ENCODE measurements around the gene NFKBIE. TPM values are rescaled to one million over a fixed set of nuclear protein-coding genes. Genes with fewer than 3 reads are reported as not detected.
A peak's percentile ranks its signal among the peaks of the same experiment; 100 is the strongest.

The NFKBIE gene
- total and polyA plus RNA-seq, 2 of the 13 experiments (the other 11 are each of a cell fraction or from before 2014, with no cell fraction given): 6.7 to 14.5 TPM

GRCh38 chr6:44221291-44221960 is 43.9 kb downstream of the NFKBIE start:
- DNase-seq (ENCODE audit: low spot score) (peak; percentile 85), ATAC-seq (peak; percentile 70), FAIRE-seq (peak; percentile 86)
- intact Hi-C loops (cut with micrococcal nuclease; ENCODE audit: unreplicated experiment): loop anchor here (1.0 kb wide), 2 partner anchors 13 to 49 kb away; no protein-coding TSS in a partner anchor
- H3K4me1 ChIP-seq (ENCODE audit: insufficient read depth, low read length): peaks cover 87% of the 10 kb centered on the region
- H2AFZ ChIP-seq (ENCODE audit: low read length): no peak overlapping the region
- ChIA-PET POLR2A (interaction anchor here (0.6 to 4.4 kb wide), 7 partner anchors 9 to 98 kb away, joined by 3 to 61 read pairs (median 4); partner anchors contain the start of genes AARS2, HSP90AB1 and SLC35B2), CTCF (ENCODE audit: low intra/inter-chr PET ratio, low total read pairs) (interaction anchor here (0.6 to 3.2 kb wide), 4 partner anchors 13 to 36 kb away, joined by 3 to 18 read pairs (median 4); no protein-coding TSS in a partner anchor)
- peak overlapping the region; percentile 52 for H3K9ac ChIP-seq (ENCODE audit: insufficient read depth, low read depth, low read length)
- H3K27ac ChIP-seq (ENCODE audit: extremely low read length, insufficient read depth, low read length): no peak overlapping the region
- H4K20me1 ChIP-seq (ENCODE audit: insufficient read depth, low read length): no peaks in the 10 kb centered on the region
- H3K27me3 ChIP-seq (ENCODE audit: control insufficient read depth in 1 of 2, insufficient read depth in 2 of 2, low read length in 2 of 2): peaks cover 1 to 9% of the 10 kb centered on the region in 2 experiments; a peak in 3 of 5 replicates
- in situ Hi-C loops (cut with HindIII; ENCODE audit: extremely low pct_ligation_motif_present, low pct_unique_long_range_greater_than_20kb): loop anchor here (5.0 kb wide), 1 partner anchor 49 kb away; no protein-coding TSS in a partner anchor
- no TSS peak for BruUV-seq (replicated peaks)
- H3K4me3 ChIP-seq (replicated peaks in 1 of 3; ENCODE audit: insufficient read depth in 1 of 3, low read depth in 2 of 3, low read length in 3 of 3): peak overlapping the region in 1 of 3 experiments; percentile 36; a peak in 1 of 6 replicates
- H3K79me2 ChIP-seq (ENCODE audit: insufficient read depth, low read length): peaks cover 17% of the 10 kb centered on the region
- no peaks in the 10 kb centered on the region for H3K36me3 ChIP-seq (replicated peaks in 1 of 2; ENCODE audit: control insufficient read depth in 1 of 2, insufficient read depth in 2 of 2, low read length in 2 of 2)
- H3K9me3 ChIP-seq (ENCODE audit: low read length): no peaks in the 10 kb centered on the region
- 0% methylated on average over 4 of the region's 4 CpGs for WGBS (ENCODE audit: low lambda C conversion rate)
- H3K4me2 ChIP-seq (ENCODE audit: low read depth, low read length): peak overlapping the region; percentile 66
- TF ChIP-seq, protein P1, sequence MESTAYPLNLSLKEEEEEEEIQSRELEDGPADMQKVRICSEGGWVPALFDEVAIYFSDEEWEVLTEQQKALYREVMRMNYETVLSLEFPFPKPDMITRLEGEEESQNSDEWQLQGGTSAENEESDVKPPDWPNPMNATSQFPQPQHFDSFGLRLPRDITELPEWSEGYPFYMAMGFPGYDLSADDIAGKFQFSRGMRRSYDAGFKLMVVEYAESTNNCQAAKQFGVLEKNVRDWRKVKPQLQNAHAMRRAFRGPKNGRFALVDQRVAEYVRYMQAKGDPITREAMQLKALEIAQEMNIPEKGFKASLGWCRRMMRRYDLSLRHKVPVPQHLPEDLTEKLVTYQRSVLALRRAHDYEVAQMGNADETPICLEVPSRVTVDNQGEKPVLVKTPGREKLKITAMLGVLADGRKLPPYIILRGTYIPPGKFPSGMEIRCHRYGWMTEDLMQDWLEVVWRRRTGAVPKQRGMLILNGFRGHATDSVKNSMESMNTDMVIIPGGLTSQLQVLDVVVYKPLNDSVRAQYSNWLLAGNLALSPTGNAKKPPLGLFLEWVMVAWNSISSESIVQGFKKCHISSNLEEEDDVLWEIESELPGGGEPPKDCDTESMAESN (CRISPR knock-in tag; conservative IDR thresholded peaks at IDR 0.05): peak; percentile 52; the same call in 1 of the 2 replicates
- TF ChIP-seq, protein P2, sequence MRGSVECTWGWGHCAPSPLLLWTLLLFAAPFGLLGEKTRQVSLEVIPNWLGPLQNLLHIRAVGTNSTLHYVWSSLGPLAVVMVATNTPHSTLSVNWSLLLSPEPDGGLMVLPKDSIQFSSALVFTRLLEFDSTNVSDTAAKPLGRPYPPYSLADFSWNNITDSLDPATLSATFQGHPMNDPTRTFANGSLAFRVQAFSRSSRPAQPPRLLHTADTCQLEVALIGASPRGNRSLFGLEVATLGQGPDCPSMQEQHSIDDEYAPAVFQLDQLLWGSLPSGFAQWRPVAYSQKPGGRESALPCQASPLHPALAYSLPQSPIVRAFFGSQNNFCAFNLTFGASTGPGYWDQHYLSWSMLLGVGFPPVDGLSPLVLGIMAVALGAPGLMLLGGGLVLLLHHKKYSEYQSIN (CRISPR knock-in tag; IDR thresholded peaks at IDR 0.05; ENCODE audit: borderline replicate concordance): no peak
- TF ChIP-seq ZNF75D (CRISPR knock-in tag; IDR thresholded peaks at IDR 0.05; ENCODE audit: borderline replicate concordance): no peak
- TF ChIP-seq ESRRA (CRISPR knock-in tag; IDR thresholded peaks at IDR 0.05; ENCODE audit: low read depth): no peak
- 0 out of 2 replicates have a peak, but pooled peaks have one; percentile 14 for TF ChIP-seq ZNF292 (CRISPR knock-in tag; IDR thresholded peaks at IDR 0.05; ENCODE audit: borderline replicate concordance, low read depth)
- TF ChIP-seq ZNF784 (CRISPR knock-in tag; IDR thresholded peaks at IDR 0.05; ENCODE audit: borderline replicate concordance): no peak
- TF ChIP-seq AGO1 (IDR thresholded peaks at IDR 0.05; ENCODE audit: low read depth, low read length, poor library complexity, severe bottlenecking): no peak
- no peak for TF ChIP-seq NFE2L2 (IDR thresholded peaks at IDR 0.05; ENCODE audit: low read length)
- TF ChIP-seq EP300 (IDR thresholded peaks at IDR 0.05; ENCODE audit: low read depth in 2 of 2, low read length in 2 of 2): peak in 1 of 2 experiments; percentile 12; a peak in 1 of 4 replicates
- no peak for TF ChIP-seq EP300 (CRISPR knock-in tag; IDR thresholded peaks at IDR 0.05; ENCODE audit: borderline replicate concordance)
- TF ChIP-seq ZNF235 (CRISPR knock-in tag; IDR thresholded peaks at IDR 0.05; ENCODE audit: borderline replicate concordance): no peak
- TF ChIP-seq, protein P3, sequence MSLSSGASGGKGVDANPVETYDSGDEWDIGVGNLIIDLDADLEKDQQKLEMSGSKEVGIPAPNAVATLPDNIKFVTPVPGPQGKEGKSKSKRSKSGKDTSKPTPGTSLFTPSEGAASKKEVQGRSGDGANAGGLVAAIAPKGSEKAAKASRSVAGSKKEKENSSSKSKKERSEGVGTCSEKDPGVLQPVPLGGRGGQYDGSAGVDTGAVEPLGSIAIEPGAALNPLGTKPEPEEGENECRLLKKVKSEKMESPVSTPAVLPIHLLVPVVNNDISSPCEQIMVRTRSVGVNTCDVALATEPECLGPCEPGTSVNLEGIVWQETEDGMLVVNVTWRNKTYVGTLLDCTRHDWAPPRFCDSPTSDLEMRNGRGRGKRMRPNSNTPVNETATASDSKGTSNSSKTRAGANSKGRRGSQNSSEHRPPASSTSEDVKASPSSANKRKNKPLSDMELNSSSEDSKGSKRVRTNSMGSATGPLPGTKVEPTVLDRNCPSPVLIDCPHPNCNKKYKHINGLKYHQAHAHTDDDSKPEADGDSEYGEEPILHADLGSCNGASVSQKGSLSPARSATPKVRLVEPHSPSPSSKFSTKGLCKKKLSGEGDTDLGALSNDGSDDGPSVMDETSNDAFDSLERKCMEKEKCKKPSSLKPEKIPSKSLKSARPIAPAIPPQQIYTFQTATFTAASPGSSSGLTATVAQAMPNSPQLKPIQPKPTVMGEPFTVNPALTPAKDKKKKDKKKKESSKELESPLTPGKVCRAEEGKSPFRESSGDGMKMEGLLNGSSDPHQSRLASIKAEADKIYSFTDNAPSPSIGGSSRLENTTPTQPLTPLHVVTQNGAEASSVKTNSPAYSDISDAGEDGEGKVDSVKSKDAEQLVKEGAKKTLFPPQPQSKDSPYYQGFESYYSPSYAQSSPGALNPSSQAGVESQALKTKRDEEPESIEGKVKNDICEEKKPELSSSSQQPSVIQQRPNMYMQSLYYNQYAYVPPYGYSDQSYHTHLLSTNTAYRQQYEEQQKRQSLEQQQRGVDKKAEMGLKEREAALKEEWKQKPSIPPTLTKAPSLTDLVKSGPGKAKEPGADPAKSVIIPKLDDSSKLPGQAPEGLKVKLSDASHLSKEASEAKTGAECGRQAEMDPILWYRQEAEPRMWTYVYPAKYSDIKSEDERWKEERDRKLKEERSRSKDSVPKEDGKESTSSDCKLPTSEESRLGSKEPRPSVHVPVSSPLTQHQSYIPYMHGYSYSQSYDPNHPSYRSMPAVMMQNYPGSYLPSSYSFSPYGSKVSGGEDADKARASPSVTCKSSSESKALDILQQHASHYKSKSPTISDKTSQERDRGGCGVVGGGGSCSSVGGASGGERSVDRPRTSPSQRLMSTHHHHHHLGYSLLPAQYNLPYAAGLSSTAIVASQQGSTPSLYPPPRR (CRISPR knock-in tag; IDR thresholded peaks at IDR 0.05; ENCODE audit: borderline replicate concordance): no peak

Data from HepG2 (cell line).